ENCODE measurements around the gene TAS1R2. TPM values are rescaled to one million over a fixed set of nuclear protein-coding genes. Genes with fewer than 3 reads are reported as not detected.

TAS1R2 gene
- total and polyA plus RNA-seq, 2 experiments from 2014 or later, result not detected

DNA sequence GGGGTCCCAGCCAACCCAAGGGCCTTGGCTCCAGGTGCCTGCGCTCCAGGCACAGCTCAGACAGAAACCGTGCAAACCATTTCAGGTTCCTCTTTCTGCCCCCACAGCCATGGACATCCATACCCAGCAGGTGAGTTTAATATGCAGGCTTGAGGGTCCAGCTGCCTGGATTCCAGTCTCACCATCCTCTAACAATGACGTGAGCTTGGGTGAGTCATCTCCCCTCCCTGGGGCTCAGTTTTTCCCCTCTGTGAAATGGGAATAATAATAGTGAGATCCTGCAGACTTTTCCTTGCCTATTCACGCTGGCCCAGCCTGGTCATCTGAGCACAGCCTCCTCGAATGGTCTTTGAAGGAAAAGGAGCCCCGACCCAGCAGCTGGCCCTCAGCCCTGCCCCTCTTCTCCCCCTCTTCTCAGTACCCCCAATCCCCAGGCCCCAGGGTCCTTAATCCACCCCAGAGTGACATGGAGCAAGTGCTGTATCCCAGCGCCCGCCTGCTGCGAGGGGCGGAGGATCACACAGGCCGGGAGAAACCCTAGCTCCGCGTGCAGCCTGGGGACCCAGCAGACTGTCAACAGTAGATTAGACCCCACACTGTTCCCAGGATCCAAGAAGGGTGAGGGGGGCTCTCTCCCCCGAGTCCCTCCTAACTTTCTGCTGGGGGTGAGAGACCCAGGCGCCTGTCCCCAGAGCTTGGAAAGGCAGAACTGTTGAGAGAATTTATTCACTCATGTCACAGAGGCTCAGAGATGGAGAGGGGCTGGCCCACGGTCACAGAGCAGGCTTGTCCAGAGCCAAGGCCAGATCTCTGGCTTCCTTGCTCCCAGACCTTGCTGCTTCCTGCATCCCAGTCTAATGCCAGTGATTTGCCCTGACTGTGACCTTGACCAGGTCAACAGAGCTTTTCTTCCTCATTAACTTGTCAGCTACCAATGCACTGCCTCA is 49.2 kb downstream of the TAS1R2 start:
- no peaks in the 10 kb centered on the region for H3K9me2 ChIP-seq (ENCODE audit: insufficient read depth)
- H3K36me3 ChIP-seq (ENCODE audit: insufficient read depth), result no peaks in the 10 kb centered on the region
- H3K4me1 ChIP-seq (ENCODE audit: insufficient read depth), result peaks cover 6% of the 10 kb centered on the region; the same call in 1 of the 2 replicates
- no peak for DNase-seq (ENCODE audit: low spot score)
- H3K79me2 ChIP-seq (replicated peaks; ENCODE audit: insufficient read depth), result no peaks in the 10 kb centered on the region
- no peak; the same call in 2 of the 3 replicates for ATAC-seq
- no peaks in the 10 kb centered on the region for H3K27me3 ChIP-seq (ENCODE audit: insufficient read depth)
- H3K27ac Mint-ChIP-seq, result no peak overlapping the region
- H4K20me1 ChIP-seq (replicated peaks; ENCODE audit: insufficient read depth), result no peaks in the 10 kb centered on the region
- H3K27me3 Mint-ChIP-seq (ENCODE audit: insufficient read depth, low read depth, poor library complexity), result peaks cover 14% of the 10 kb centered on the region
- H3K4me2 ChIP-seq, result no peak overlapping the region
- H3K4me3 ChIP-seq, result no peak overlapping the region
- no peak overlapping the region for H2AFZ ChIP-seq
- no peaks in the 10 kb centered on the region for H3F3A ChIP-seq (replicated peaks; ENCODE audit: low read depth)
- H3K4me3 Mint-ChIP-seq, result no peak overlapping the region
- TF ChIP-seq, protein P1, sequence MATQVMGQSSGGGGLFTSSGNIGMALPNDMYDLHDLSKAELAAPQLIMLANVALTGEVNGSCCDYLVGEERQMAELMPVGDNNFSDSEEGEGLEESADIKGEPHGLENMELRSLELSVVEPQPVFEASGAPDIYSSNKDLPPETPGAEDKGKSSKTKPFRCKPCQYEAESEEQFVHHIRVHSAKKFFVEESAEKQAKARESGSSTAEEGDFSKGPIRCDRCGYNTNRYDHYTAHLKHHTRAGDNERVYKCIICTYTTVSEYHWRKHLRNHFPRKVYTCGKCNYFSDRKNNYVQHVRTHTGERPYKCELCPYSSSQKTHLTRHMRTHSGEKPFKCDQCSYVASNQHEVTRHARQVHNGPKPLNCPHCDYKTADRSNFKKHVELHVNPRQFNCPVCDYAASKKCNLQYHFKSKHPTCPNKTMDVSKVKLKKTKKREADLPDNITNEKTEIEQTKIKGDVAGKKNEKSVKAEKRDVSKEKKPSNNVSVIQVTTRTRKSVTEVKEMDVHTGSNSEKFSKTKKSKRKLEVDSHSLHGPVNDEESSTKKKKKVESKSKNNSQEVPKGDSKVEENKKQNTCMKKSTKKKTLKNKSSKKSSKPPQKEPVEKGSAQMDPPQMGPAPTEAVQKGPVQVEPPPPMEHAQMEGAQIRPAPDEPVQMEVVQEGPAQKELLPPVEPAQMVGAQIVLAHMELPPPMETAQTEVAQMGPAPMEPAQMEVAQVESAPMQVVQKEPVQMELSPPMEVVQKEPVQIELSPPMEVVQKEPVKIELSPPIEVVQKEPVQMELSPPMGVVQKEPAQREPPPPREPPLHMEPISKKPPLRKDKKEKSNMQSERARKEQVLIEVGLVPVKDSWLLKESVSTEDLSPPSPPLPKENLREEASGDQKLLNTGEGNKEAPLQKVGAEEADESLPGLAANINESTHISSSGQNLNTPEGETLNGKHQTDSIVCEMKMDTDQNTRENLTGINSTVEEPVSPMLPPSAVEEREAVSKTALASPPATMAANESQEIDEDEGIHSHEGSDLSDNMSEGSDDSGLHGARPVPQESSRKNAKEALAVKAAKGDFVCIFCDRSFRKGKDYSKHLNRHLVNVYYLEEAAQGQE (IDR thresholded peaks at IDR 0.05; ENCODE audit: unreplicated experiment), result no peak
- no peak for TF ChIP-seq ZNF331 (CRISPR knock-in tag; IDR thresholded peaks at IDR 0.05; ENCODE audit: low read depth)
- no peak overlapping the region for H3K27ac ChIP-seq (ENCODE audit: low read depth)
- 0 out of 3 replicates have a peak, but pooled peaks cover under 1% of the 10 kb centered on the region for H3K4me1 Mint-ChIP-seq
- no peaks in the 10 kb centered on the region for H3K9me3 Mint-ChIP-seq
- no peaks in the 10 kb centered on the region for H3K36me3 Mint-ChIP-seq (ENCODE audit: low read depth)

GRCh38 chr1:18808550-18808949 is 50.9 kb downstream of the TAS1R2 start:
- Mint-ChIP-seq H3K4me1 (peaks cover 3% of the 10 kb centered on the region; the same call in 1 of the 3 replicates), H3K36me3 (ENCODE audit: low read depth) (no peaks in the 10 kb centered on the region), H3K4me3 (no peak overlapping the region), H3K27ac (no peak overlapping the region), H3K27me3 (ENCODE audit: insufficient read depth, low read depth, poor library complexity) (peaks cover 14% of the 10 kb centered on the region), H3K9me3 (no peaks in the 10 kb centered on the region)
- no peaks in the 10 kb centered on the region for H3K27me3 ChIP-seq (ENCODE audit: insufficient read depth)
- H3K4me1 ChIP-seq (ENCODE audit: insufficient read depth), result no peaks in the 10 kb centered on the region
- no peaks in the 10 kb centered on the region for H3K9me2 ChIP-seq (ENCODE audit: insufficient read depth)
- H2AFZ ChIP-seq, result no peak overlapping the region
- no peaks in the 10 kb centered on the region for H3F3A ChIP-seq (replicated peaks; ENCODE audit: low read depth)
- no peaks in the 10 kb centered on the region for H3K36me3 ChIP-seq (ENCODE audit: insufficient read depth)
- H3K79me2 ChIP-seq (replicated peaks; ENCODE audit: insufficient read depth), result no peaks in the 10 kb centered on the region
- ATAC-seq (no peak), DNase-seq (ENCODE audit: low spot score) (no peak)
- TF ChIP-seq ZNF462 (CRISPR knock-in tag; IDR thresholded peaks at IDR 0.05) (no peak), CTCF (conservative IDR thresholded peaks at IDR 0.05; ENCODE audit: low read depth in 2 of 2) (no peak), EZH2phosphoT487 (IDR thresholded peaks at IDR 0.05; ENCODE audit: unreplicated experiment) (no peak), POLR2AphosphoS5 (IDR thresholded peaks at IDR 0.05; ENCODE audit: low read depth) (no peak)
- no peak overlapping the region for H3K4me2 ChIP-seq
- no peak overlapping the region for H3K4me3 ChIP-seq
- no peak overlapping the region for H3K27ac ChIP-seq (ENCODE audit: low read depth)
- H4K20me1 ChIP-seq (replicated peaks; ENCODE audit: insufficient read depth), result no peaks in the 10 kb centered on the region

All from GM23338 (cell line).